GM21360 (cell line): ENCODE measurements around the gene SNX15.
"Not testable (repeated sequence)": the region's sequence is repeated elsewhere in the genome, so short reads cannot be mapped to it uniquely, and the experiment has no call there.

Experiments used
- ATAC-seq: cut with Tn5 transposase; IDR thresholded peaks from one replicate; pipeline ENCODE4 v1.9.1; 2021; ENCODE audit warnings: mild to moderate bottlenecking, moderate library complexity; ENCODE audit not compliant: unreplicated experiment

Gene SNX15

GRCh38 chr11:65027213-65028067 lies at the start of gene SNX15:
Gene SNX15 (plus strand): TSS chr11:65027439. CDS start chr11:65027538, 99 bp downstream.
- peak; percentile 84 for ATAC-seq

DNA sequence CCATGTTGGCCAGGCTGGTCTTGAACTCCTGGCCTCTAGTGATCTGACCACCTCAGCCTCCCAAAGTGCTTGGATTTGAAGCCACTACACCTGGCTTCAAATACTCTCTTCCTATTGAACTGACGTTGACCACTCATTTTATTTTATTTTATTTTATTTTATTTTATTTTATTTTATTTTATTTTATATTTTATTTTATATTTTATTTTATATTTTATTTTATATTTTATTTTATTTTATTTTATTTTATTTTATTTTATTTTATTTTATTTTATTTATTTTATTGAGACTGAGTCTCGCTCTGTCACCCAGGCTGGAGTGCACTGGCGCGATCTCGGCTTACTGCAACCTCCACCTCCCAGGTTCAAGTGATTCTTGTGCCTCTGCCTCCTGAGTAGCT lies 43.9 kb upstream of the SNX15 start:
- ATAC-seq: not testable (repeated sequence)

DNA sequence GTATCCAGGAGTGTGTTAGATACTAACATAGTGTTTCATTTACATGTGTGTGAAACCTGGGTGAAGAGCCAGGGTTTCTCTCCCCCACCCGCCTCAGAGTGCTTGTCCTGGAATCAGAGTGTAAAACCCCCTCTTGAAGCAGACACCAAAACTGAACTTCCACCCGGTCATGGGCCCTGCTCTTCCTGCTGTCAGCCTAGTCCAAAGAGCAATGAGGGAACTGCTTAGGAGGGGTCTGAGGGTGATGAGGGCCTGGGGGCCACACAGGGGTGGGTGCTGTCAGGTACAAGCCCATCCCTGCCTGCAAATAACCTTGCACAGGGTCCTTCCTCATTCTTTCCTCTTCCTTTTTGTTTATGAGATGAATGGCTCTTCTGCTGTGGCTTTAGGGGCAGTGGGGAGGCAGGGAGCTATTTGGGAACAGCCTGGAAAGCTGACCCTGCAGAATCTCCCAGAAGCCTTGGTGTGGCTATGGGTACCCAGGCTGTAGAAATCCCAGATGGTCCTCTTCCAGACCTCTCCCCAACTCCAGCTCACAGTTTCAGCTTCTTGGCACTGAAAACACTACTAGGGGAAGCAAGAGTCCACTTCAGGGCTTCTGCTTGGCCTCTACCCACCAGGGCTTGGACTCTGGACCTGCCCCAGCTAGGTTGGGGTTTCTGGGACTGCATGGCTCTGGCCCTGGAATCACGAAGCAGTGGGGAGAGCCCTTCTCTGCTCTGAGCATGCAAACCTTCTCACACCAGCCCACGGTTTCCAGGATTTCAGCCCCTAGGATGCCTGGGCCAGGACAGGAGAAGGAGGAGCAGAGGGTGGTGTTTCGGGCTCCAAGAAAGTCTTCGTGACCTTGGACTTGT lies 39.0 kb upstream of the SNX15 start:
- no peak for ATAC-seq

DNA sequence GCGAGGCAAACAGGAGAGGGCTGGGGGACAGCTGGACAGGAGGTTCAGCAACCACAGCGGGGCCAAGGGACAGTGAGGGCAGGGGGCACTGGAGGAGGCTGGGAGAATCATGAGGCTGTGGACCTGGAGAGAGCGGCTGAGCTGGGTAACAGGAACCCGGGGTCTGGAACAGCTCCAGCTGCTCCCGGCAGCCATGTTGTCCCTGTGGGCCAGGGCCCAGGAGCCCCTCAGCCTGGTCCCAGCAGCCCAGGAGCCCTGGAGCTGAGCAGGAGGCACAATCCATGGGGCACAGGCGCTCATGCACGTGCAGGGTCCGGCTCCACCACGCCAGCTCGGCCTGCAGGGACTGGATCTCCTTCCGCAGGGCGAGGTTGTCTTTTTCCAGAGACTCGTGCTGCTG lies 37.8 kb upstream of the SNX15 start:
- ATAC-seq: no peak

GRCh38 chr11:64990222-64990923 lies 36.9 kb upstream of the SNX15 start:
- no peak for ATAC-seq

DNA sequence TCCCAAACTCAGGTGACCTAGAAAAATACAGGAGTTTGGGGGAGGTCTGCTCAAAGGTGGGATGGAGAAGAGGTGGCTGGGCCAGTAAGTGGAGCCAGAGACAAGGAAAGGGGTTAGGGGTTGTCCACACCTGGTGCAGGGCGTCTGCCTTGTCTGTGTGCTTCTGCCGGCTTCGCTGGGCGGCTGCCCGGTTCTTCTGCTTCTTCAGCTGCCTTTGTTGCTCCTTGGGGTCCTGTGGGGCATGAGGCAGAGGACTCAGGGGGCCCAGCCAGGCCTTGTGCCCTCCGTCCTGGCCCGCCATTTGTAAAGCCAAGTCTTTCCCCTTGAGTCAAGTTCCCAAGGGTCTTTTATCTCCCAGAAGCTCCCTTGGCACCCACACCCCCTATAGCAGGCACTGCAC lies 32.9 kb upstream of the SNX15 start:
- no peak for ATAC-seq

GRCh38 chr11:64996327-64996709 lies 30.9 kb upstream of the SNX15 start:
- no peak for ATAC-seq

GRCh38 chr11:64996710-64997380 lies 30.4 kb upstream of the SNX15 start, which contains the start of gene BATF2:
Gene BATF2 (minus strand): TSS chr11:64996971. CDS start chr11:64996914, 57 bp downstream.
- ATAC-seq: no peak

DNA sequence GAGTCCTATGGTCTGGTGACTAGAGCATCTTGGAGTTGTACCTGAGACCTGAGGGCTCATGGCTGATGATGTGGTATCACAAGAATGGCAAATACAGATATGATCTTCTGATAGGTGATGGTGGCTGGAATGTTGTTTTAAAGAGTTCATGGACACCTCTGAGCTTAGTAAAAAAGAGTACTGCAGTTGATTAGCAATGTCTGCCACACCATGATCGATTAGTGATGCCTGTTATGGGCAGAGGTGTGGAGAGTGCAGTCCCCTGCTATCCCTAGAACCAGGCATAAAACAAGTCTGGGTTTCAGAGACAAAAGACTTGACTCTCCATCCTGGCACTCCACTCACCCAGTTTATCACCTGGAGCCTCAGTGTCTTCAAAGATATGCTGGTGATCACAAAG lies 29.1 kb upstream of the SNX15 start:
- no peak for ATAC-seq

GRCh38 chr11:64998690-64999431 lies 28.4 kb upstream of the SNX15 start:
- no peak for ATAC-seq

- ATAC-seq: no peak
Measured at GRCh38 chr11:64999478-64999877, 27.8 kb upstream of the SNX15 start.

- ATAC-seq: no peak
Measured at GRCh38 chr11:65002706-65003105, 24.5 kb upstream of the SNX15 start.

DNA sequence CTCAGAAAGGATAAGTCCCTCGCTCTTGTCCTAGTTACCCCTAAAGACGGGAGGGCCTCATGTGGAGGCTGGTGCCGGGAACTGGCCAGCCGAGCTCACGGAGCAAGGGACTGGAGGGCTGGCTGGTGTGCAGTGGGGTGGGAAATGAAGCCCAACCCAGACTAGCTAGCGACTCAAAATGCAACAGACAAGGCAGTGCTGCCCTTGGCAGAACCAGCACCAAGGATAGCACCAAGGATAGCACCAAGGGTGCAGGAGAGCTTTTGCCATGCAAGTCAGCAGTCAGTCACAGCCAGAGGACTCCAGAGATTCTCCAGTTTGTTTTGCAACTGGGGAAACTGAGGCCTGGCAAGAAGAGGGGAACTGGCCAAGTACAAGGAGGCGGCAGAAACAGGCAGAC lies 24.0 kb upstream of the SNX15 start:
- ATAC-seq: no peak

- not testable (repeated sequence) for ATAC-seq
Measured at GRCh38 chr11:65003968-65004367, 23.3 kb upstream of the SNX15 start.

DNA sequence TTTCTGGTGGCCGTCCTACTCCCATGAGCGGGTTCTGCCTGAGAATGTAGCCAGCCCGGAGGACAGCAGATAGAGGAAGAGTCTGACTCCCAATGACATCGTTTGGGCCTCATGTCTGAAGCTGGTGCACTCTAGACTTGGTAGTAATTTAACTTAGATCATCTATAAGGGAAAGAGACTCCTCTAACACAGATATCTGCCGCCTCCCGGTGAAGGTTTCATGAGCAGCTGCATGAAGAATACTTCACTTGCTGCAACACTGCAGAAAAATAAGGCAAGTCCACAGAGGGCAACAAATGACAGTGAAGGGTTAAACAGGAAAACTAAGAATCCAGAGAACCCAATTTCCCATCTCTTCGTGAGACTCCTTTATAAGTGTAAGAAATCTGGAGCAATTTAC lies 19.2 kb upstream of the SNX15 start:
- no peak for ATAC-seq

GRCh38 chr11:65008873-65009272 lies 18.4 kb upstream of the SNX15 start:
- ATAC-seq: no peak

GRCh38 chr11:65013130-65013887 lies 13.9 kb upstream of the SNX15 start:
- ATAC-seq: peak; percentile 70

DNA sequence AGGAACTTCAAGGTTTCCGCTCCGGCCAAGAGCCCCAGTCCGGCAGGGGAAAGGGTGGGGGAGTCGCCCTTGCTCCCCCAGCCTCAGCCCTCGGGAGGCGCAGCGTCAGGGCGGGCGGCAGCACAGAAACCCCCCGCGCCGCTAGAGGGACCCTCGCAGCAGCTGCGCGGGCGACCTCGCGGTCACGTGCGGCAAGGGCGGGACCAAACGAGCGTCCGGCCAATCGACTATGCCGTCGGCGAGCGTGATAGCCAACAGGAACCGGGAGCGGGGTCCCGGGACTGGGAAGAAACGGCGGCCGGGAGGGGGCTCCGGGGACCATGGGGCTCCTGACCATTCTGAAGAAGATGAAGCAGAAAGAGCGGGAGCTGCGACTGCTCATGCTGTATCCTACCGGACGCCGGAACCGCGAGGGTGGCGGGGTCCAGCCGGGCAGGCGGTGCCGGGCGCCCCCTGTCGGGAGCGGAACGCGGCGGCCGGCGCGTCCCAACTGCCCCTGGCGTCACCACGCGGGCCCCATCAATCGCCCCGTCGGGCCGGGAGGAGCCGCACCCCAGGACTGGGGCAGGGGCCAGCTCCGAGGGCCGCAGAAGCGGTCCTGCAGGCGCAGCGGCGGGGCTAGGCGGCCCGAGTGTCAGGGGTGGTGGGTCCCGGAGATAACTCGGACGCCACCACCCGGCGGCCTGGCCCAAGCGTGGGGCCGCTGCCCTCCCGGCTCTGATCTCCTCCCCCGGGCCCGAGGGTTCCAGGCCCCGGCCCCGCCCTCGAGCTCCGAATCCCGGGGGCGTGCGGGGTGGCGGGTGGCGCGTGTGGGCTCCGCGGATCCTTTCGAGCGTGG lies 13.1 kb upstream of the SNX15 start, which contains the start of gene ARL2:
TSS of gene ARL2 (plus strand) at position 273 of the 838 bp plus-strand sequence. CDS start at position 321, 48 bp downstream.
- peak; percentile 65 for ATAC-seq
